ENCODE results near the gene TSTD2.
A peak's percentile ranks its signal among the peaks of the same experiment; 100 is the strongest.

Gene TSTD2

DNA sequence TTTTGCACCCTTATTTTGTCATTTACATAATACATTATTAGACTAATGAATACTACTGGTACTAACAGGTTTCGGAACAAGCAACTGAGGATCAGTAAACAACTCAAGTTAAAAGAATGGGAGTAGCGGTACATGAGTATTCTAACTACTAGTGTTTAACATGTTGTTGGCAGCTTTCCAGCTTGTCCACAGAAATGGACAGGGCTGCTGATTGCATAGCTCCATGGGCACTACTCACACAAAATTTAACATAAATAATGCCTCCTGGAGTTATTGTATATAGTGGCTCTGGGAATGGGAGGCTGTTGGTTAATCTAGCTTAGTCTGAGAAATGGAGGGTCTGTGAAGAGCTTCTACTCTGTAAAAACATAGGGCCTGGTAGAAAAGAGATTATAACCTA is 7.2 kb upstream of the TSTD2 start:
- H3K27ac ChIP-seq: no peak overlapping the region
- no peak overlapping the region for H3K4me3 ChIP-seq (IDR thresholded peaks at IDR 0.05; ENCODE audit: insufficient read depth, low read depth, low read length)
- H3K27me3 ChIP-seq (ENCODE audit: insufficient read depth, low read depth): no peaks in the 10 kb centered on the region
- H3K79me2 ChIP-seq (ENCODE audit: insufficient read depth, low read depth): peaks cover 52% of the 10 kb centered on the region
- no peak overlapping the region for H2AFZ ChIP-seq (ENCODE audit: low read depth)
- no peak overlapping the region for H3K4me2 ChIP-seq
- TF ChIP-seq, protein P1, sequence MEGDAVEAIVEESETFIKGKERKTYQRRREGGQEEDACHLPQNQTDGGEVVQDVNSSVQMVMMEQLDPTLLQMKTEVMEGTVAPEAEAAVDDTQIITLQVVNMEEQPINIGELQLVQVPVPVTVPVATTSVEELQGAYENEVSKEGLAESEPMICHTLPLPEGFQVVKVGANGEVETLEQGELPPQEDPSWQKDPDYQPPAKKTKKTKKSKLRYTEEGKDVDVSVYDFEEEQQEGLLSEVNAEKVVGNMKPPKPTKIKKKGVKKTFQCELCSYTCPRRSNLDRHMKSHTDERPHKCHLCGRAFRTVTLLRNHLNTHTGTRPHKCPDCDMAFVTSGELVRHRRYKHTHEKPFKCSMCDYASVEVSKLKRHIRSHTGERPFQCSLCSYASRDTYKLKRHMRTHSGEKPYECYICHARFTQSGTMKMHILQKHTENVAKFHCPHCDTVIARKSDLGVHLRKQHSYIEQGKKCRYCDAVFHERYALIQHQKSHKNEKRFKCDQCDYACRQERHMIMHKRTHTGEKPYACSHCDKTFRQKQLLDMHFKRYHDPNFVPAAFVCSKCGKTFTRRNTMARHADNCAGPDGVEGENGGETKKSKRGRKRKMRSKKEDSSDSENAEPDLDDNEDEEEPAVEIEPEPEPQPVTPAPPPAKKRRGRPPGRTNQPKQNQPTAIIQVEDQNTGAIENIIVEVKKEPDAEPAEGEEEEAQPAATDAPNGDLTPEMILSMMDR (conservative IDR thresholded peaks at IDR 0.05; ENCODE audit: low read depth, low read length): no peak
- peaks cover 19% of the 10 kb centered on the region; the same call in 1 of the 2 replicates for H4K20me1 ChIP-seq (ENCODE audit: insufficient read depth)
- peaks cover 17% of the 10 kb centered on the region for H3K4me1 ChIP-seq (ENCODE audit: low read depth, poor library complexity, severe bottlenecking)
- no peak overlapping the region for H3K9ac ChIP-seq
- no peaks in the 10 kb centered on the region; the same call in 1 of the 2 replicates for H3K36me3 ChIP-seq (ENCODE audit: insufficient read depth)

DNA sequence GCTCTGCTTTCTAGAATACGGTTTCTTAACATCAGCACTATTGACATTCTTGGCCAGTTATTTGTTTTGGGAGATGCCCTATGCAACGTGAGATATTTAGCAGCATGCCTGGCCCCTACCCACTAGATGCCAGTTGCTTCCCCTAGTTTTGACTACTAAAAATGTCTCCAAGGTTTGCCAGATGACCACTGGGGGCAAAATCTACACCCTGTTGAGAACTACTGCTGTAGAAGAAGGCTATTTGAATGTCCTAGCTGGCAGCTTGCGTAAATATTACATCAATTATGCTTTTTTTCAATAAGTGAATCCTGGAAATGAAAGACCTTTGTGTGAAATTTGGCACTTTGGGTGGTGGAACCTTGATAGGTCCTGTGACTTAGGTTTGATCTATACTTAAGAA is 5.5 kb upstream of the TSTD2 start:
- TF ChIP-seq, protein P1 (conservative IDR thresholded peaks at IDR 0.05; ENCODE audit: low read depth, low read length): 0 out of 2 replicates have a peak, but pooled peaks have one; percentile 16
- H3K79me2 ChIP-seq (ENCODE audit: insufficient read depth, low read depth): peaks cover 69% of the 10 kb centered on the region
- no peak overlapping the region for H2AFZ ChIP-seq (ENCODE audit: low read depth)
- no peak overlapping the region for H3K4me3 ChIP-seq (IDR thresholded peaks at IDR 0.05; ENCODE audit: insufficient read depth, low read depth, low read length)
- no peaks in the 10 kb centered on the region; the same call in 1 of the 2 replicates for H3K36me3 ChIP-seq (ENCODE audit: insufficient read depth)
- H3K4me1 ChIP-seq (ENCODE audit: low read depth, poor library complexity, severe bottlenecking): peaks cover 24% of the 10 kb centered on the region
- H4K20me1 ChIP-seq (ENCODE audit: insufficient read depth): peaks cover 19% of the 10 kb centered on the region; the same call in 1 of the 2 replicates
- H3K9ac ChIP-seq: no peak overlapping the region
- H3K4me2 ChIP-seq: no peak overlapping the region
- no peaks in the 10 kb centered on the region for H3K27me3 ChIP-seq (ENCODE audit: insufficient read depth, low read depth)
- H3K27ac ChIP-seq: no peak overlapping the region

GRCh38 chr9:97636903-97637302 is 3.7 kb upstream of the TSTD2 start:
- H3K27me3 ChIP-seq (ENCODE audit: insufficient read depth, low read depth): no peaks in the 10 kb centered on the region
- H3K79me2 ChIP-seq (ENCODE audit: insufficient read depth, low read depth): peaks cover 77% of the 10 kb centered on the region
- peaks cover 19% of the 10 kb centered on the region; the same call in 1 of the 2 replicates for H4K20me1 ChIP-seq (ENCODE audit: insufficient read depth)
- TF ChIP-seq, protein P1 (conservative IDR thresholded peaks at IDR 0.05; ENCODE audit: low read depth, low read length): no peak
- peaks cover 27% of the 10 kb centered on the region for H3K4me1 ChIP-seq (ENCODE audit: low read depth, poor library complexity, severe bottlenecking)
- no peaks in the 10 kb centered on the region; the same call in 1 of the 2 replicates for H3K36me3 ChIP-seq (ENCODE audit: insufficient read depth)
- no peak overlapping the region for H3K4me3 ChIP-seq (IDR thresholded peaks at IDR 0.05; ENCODE audit: insufficient read depth, low read depth, low read length)
- H2AFZ ChIP-seq (ENCODE audit: low read depth): no peak overlapping the region
- H3K4me2 ChIP-seq: no peak overlapping the region
- no peak overlapping the region for H3K9ac ChIP-seq
- H3K27ac ChIP-seq: no peak overlapping the region

DNA sequence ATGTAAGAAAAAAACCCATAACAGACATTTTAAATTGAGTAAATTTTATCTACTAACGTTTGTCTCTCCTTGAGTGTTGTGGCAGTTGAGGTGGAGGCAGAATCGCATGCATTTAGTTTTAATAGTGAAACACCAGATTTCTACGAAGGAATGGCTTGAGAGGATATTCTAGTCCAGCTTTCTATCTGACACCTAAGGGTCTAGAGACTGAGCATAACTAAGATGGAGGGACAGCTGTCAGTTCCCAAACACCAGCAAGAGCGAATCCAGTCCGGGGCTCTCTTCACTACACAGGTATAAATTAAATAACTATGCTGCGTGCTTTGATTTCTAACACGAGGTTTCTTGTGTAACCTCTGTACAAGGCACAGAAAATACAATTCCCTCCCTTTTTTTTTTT is 1.9 kb upstream of the TSTD2 start:
- no peak overlapping the region for H3K4me3 ChIP-seq (IDR thresholded peaks at IDR 0.05; ENCODE audit: insufficient read depth, low read depth, low read length)
- peak overlapping the region; percentile 90; the same call in 1 of the 2 replicates for H3K9ac ChIP-seq
- 0 out of 2 replicates have a peak, but pooled peaks cover 12% of the 10 kb centered on the region for H4K20me1 ChIP-seq (ENCODE audit: insufficient read depth)
- peak overlapping the region; percentile 93; the same call in 1 of the 2 replicates for H3K27ac ChIP-seq
- H3K4me1 ChIP-seq (ENCODE audit: low read depth, poor library complexity, severe bottlenecking): peaks cover 34% of the 10 kb centered on the region
- H3K27me3 ChIP-seq (ENCODE audit: insufficient read depth, low read depth): no peaks in the 10 kb centered on the region
- TF ChIP-seq, protein P1 (conservative IDR thresholded peaks at IDR 0.05; ENCODE audit: low read depth, low read length): no peak
- no peak overlapping the region for H2AFZ ChIP-seq (ENCODE audit: low read depth)
- no peaks in the 10 kb centered on the region for H3K36me3 ChIP-seq (ENCODE audit: insufficient read depth)
- H3K4me2 ChIP-seq: peak overlapping the region; percentile 87
- H3K79me2 ChIP-seq (ENCODE audit: insufficient read depth, low read depth): peaks cover 87% of the 10 kb centered on the region
